CD4-positive, alpha-beta T cell treated with Interleukin-21 for 1 hour (primary cell): ENCODE data around the gene MIF4GD.
"Not testable (repeated sequence)": the region's sequence is repeated elsewhere in the genome, so short reads cannot be mapped to it uniquely, and the experiment has no call there.

Source experiments
- DNase-seq: peaks from one replicate; pipeline ENCODE4 v3.0.0-alpha.2; 2020

MIF4GD gene

GRCh38 chr17:75257228-75257627, 13.8 kb downstream of the MIF4GD start:
- DNase-seq: not testable (repeated sequence)

- not testable (repeated sequence) for DNase-seq
Measured at GRCh38 chr17:75255954-75256698, 14.9 kb downstream of the MIF4GD start.

DNA sequence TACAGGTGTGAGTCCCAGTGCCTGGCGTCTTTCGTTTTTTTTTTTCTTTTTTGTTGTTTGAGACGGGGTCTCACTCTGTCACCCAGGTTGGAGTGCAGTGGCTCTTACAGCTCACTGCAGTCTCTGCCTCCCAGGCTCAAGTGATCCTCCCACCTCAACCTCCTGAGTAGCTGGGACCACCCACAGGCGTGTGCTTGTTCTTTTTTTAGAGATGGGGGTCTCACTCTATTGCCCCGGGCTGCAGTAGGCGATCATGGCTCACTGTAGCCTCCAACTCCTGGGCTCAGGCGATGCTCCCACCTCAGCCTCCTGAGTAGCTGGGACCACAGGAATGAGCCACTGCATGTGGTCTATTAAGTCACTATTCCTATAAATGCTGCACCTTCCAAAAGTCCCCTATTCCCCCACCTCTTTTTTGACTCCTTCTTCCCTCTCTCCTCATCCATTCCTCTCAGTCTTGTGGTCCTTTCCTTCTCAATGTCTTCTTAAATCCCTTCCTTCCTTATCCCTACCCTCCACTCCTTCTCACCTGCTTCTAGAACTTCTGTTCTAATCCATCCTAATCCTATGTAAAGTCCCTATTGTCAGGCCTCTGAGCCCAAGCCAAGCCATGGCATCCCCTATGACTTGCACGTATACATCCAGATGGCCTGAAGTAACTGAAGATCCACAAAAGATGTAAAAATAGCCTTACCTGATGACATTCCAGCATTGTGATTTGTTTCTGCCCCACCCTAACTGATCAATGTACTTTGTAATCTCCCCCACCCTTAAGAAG, 18.8 kb downstream of the MIF4GD start:
- DNase-seq: no peak

- peak; percentile 58 for DNase-seq
Measured at GRCh38 chr17:75250009-75250471, 21.0 kb downstream of the MIF4GD start.

DNA sequence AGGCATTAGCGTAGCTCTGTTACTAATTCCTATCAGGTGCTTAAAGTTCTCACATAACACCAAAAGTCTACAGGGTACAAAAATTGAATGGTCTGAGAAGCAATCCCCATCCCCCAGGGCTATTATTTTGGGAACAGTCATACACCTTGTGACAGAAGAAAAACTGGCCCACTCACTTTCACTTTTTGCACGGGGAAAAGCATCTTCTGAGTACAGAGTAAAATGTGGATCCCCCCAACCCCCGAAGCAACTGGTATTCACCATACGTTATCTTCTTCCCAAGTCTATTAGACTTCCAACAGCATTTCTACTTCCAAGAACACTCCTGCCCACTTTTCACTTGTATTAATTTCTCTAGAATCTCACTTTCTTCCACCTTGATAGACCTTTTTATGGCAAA, 21.5 kb downstream of the MIF4GD start:
- no peak for DNase-seq

- DNase-seq: no peak
Measured at GRCh38 chr17:75246404-75246803, 24.6 kb downstream of the MIF4GD start.

DNA sequence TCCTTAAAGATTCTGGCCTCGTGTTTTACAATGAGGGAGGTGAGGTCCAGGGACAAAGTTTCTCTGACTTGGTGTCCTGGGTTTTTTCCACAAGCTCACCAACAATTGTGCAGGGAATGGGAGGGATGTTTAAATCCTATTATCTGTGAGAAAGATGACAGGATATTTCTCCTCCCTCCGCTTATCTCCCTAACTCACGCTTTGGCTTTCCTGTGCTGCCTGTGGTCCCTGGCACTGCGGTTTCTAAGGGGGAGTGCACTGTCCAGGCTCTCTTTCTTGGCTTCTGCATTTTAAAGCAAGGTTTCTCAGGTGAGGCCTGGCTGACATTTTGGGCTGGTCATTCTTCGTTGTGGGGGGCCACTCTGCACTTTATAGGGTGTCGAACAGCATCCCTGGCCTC, 26.0 kb downstream of the MIF4GD start:
- no peak for DNase-seq

GRCh38 chr17:75244133-75244866, 26.7 kb downstream of the MIF4GD start:
- no peak for DNase-seq

DNA sequence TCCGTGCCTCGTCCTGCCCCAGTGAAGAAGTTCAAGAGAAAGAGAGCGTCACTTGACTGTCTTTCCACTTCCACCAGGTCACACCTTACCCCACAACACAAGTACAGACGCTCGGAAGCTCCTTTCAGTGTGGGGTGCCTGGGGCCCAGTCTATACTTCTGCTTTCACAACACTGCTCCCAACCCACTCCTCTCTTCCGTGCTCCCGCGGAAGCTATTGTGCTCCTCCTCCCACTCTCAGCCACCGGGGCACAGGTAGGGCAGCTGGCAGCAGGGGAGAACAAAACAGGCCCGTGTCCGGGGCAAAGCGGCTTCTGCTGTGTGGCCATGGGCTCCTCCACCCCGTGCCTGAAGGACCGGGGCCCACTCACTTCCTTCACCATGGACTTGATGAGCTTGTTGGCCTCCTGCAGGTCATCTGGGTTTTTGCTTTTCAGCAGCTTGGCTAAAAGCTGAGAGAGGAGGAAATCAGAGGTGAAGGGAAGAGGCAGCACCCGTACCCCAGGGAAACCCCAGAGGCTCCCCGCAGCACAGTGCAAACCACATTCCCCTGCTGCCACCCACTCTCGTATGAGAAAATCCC, 28.5 kb downstream of the MIF4GD start:
- peak; percentile 65 for DNase-seq

DNA sequence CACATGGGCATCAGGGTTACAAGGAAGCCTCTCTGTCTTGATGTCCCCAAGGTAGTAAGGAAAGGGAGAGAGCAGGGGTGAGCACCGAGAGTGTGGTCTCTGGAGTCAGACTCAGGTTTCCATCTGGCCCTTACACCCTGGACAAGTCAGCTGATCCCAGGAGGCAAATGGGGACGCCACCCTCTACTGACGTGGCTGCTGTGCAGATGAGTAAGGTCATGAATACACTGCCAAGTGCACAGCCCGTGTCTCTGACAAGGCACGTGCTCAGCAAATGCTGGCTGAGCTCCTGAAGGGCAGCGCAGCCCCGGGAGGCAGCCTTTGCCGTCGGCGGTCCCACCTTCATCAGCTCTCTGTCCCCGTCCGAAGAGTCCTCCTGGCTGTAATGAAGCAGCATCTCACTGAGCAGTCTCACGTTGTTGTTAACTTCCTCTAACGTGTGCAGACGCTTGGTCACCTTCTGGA, 29.0 kb downstream of the MIF4GD start:
- no peak for DNase-seq

- no peak for DNase-seq
Measured at GRCh38 chr17:75241502-75241901, 29.5 kb downstream of the MIF4GD start.

DNA sequence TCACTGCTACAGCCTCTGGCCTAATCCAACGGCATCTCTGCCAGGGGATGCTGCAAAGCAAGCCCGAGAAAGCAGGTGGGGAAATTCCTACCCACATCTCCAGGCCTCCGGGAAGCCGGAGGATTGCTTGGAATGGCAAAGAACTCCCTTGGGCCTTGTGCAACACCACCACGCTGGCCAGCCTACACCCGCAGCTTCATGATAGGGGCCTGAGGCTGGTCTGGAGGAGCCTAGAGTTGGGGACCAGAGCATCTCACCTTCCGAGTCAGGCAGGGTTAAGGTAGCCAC, 29.9 kb downstream of the MIF4GD start:
- DNase-seq: no peak

DNA sequence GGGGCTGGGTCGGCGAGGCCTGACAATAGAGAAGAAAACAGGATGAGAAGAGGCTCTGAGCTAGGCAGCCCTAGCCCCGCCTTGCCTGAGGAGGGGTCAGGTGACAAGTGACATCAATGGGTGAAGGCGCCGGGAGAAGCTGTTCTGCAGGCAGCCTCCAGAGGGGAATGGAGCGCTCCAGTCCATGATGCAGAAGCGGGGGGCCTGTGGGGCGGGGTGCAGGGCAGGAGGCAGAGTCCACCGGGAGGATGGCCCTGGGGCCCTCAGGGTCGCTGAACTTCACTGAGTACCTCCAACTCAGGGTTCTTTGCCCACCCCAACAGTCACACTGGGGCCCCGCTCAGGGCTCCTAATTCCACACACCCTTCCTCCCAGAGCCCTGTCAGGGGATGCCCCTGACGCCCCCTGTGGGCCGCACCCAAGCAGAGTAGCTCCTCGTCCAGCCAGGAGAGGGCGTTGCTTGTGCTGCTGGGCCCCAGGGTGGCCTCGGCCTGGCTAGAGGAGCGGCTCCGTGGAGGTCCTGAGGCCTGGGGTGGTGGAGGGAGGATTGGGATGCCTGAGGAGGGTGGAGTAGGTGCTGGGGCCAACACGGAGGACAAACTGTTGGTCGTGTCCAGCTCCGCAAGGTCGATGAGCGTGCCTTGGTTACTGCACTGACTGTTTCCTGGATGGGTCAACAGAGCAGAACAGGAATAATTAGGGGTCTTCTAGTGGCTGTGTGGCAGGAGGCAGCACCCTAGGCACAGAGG, 30.5 kb downstream of the MIF4GD start:
- DNase-seq: peak; percentile 37

GRCh38 chr17:75239778-75240393, 31.1 kb downstream of the MIF4GD start:
- no peak for DNase-seq

- no peak for DNase-seq
Measured at GRCh38 chr17:75239214-75239613, 31.8 kb downstream of the MIF4GD start.

- DNase-seq: peak; percentile 70
Measured at GRCh38 chr17:75238684-75239191, 32.3 kb downstream of the MIF4GD start.

- DNase-seq: no peak
Measured at GRCh38 chr17:75238020-75238580, 32.9 kb downstream of the MIF4GD start.

DNA sequence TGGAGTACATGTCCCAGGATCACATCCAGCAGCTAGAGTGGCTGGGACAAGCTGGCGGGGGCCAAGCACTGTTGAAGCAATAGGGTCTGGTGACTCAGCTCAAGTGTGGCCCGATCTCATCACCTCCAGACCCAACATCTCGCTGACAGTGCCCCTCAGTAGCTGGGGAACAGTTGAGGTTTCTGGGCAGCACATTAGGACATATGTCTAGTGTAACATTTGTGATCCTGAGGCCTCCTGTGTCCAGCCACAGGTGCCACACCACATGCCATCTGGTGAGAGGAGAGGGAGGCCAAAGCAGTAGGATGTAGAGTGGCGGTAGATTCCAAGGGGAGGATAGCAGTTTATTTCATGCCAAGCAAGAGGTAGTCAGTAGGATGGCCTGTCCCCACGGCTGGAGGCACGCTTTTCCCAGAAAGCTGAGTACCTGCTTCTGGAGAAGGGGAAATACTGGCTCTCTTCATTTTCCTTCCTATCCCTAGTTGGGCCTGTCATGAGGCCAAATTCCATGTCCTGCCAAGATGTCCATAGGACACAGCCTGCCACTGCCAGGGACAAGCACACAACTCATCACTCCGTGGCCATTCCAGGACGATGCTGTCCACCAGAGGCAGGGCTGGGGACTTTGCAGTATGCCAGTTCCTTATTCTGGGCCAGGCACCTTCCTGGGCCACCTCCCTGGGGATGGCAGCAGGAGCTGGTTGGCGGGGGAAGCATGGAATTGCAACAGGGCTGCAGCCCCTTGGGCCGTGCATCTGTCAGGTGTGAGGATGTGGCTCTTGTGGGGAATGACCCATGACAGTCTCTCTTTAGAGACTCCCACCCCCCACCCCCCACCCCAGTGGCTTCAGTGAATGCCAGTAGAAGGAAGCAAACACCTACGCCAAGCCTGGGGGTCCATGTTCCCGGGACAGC, 33.7 kb downstream of the MIF4GD start:
- DNase-seq: no peak

DNA sequence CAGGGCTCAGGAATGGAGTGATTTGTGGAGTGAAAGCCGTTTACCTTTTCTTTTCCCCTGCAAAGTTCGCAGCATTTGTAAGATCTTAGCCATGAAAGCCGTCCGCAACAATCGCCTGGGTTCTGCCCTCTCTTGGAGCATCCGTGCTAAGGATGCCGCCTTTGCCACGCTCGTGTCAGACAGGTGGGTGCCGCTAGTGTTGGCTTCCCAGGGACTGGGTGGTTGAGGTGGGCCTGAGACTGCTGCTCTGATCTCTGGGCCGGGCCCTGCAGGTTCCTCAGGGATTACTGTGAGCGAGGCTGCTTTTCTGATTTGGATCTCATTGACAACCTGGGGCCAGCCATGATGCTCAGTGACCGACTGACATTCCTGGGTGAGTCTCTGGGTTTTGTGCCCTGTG, 38.2 kb downstream of the MIF4GD start:
- DNase-seq: no peak

- no peak for DNase-seq
Measured at GRCh38 chr17:75231741-75232464, 39.1 kb downstream of the MIF4GD start.
